ENCODE measurements around the gene KIF11.

Gene KIF11

DNA sequence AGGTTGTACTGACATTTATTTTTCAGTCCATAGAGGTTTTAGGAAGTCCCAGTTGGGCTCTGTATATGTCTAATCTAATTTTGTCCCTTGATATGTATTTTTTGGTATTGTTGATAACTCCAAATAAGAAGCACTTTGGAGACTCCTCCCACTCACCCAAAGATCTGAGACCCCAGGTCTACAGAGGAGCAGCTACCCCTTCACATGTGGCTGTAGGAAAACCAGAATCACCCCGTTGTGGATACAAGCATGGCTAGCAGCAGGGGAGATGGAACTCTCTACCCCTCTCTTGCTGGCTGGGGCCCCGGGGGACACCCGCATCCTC, 106.2 kb downstream of the KIF11 start:
- Histone ChIP-seq H3K36me3 (replicated peaks) (no peaks in the 10 kb centered on the region), H3K4me3 (ENCODE audit: low read depth, low read length) (peak overlapping the region; percentile 58), H3K27ac (no peak overlapping the region), H3K27me3 (replicated peaks) (no peaks in the 10 kb centered on the region)
- TF ChIP-seq, protein P1, sequence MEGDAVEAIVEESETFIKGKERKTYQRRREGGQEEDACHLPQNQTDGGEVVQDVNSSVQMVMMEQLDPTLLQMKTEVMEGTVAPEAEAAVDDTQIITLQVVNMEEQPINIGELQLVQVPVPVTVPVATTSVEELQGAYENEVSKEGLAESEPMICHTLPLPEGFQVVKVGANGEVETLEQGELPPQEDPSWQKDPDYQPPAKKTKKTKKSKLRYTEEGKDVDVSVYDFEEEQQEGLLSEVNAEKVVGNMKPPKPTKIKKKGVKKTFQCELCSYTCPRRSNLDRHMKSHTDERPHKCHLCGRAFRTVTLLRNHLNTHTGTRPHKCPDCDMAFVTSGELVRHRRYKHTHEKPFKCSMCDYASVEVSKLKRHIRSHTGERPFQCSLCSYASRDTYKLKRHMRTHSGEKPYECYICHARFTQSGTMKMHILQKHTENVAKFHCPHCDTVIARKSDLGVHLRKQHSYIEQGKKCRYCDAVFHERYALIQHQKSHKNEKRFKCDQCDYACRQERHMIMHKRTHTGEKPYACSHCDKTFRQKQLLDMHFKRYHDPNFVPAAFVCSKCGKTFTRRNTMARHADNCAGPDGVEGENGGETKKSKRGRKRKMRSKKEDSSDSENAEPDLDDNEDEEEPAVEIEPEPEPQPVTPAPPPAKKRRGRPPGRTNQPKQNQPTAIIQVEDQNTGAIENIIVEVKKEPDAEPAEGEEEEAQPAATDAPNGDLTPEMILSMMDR (IDR thresholded peaks at IDR 0.05; ENCODE audit: low read depth, low read length, missing control alignments), result no peak
- in situ Hi-C loops (cut with HindIII; ENCODE audit: low pct_ligation_motif_present, low sequenced_read_pairs), result no loop called here
- DNase-seq, result no peak

DNA sequence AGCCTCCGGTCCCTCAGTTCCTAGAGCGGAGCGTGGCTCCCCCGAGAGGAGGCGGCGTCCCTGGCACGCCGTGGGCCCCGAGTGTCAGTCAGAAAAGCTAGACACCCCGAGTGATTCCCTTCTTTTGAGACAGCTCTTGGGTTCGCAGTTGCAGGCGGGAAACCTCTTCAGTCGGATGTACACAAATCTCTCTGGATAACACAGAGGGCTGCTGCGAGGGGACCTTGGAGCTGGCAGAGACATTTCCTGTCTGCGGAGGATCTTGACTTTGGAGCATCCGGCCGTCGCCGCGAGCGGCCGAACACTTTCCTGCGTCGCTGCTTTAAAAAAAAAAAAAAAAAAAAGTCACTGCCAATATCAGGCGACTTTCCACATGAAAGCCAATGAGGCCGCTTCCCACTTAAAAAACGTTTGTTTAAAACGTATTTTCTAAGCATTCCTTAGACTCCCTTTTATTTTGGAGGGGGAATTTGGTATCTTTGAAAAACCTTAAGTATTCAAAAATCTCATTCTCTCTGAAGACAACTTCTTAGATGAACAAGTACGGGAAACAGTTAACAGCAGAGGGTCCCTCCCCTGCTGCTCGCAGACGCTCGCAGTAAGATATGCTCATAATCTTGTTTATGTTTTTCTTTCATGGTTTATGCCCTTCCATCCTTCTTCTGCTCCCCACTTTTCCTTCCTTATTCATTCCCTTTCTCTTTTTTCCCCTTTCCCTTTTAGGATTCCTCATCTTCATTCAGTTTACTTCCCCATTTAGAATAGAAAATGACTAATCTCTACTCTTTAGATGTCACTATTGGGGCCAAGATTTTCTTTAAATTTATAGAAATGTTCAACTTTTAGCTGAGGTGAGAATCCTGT, 106.8 kb downstream of the KIF11 start:
- in situ Hi-C loops (cut with HindIII; ENCODE audit: low pct_ligation_motif_present, low sequenced_read_pairs), result no loop called here
- TF ChIP-seq, protein P1 (IDR thresholded peaks at IDR 0.05; ENCODE audit: low read depth, low read length, missing control alignments), result no peak
- Histone ChIP-seq H3K27ac (no peak overlapping the region), H3K36me3 (replicated peaks) (no peaks in the 10 kb centered on the region), H3K4me3 (ENCODE audit: low read depth, low read length) (peak overlapping the region; percentile 58), H3K27me3 (replicated peaks) (no peaks in the 10 kb centered on the region)
- peak; percentile 14 for DNase-seq

DNA sequence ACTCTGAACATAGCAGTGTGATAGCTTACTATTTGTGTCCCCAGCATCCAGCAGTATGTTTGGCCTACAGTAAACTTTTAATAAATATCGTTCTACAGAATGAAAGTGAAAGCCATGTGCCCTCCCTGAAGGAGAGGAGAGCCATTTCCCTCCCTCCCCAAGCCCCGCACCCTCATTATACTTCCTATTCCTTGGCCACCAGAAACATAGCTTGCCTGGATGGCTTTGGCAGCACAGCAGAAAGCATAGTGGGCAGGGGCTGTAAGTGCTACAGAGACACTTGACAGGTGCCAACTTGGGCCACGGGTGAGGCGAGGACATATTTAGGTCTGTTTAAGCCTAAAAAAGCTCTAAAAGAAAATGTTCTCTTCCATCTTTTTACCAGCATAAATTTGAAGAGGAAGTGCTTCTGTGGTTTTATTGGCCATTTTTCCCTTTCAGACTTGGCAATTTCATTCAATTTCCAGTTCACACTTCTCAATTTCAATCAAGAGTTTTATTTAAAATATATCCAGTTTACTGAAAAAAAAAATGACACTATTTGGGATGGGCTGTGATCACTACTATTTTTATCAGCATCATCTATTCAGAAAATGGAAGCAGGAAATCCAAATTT, 109.5 kb downstream of the KIF11 start:
- H3K27me3 ChIP-seq (replicated peaks), result no peaks in the 10 kb centered on the region
- no peak overlapping the region for H3K27ac ChIP-seq
- no peaks in the 10 kb centered on the region for H3K36me3 ChIP-seq (replicated peaks)
- no peak for DNase-seq
- TF ChIP-seq, protein P1 (IDR thresholded peaks at IDR 0.05; ENCODE audit: low read depth, low read length, missing control alignments), result no peak
- in situ Hi-C loops (cut with HindIII; ENCODE audit: low pct_ligation_motif_present, low sequenced_read_pairs), result no loop called here
- H3K4me3 ChIP-seq (ENCODE audit: low read depth, low read length), result no peak overlapping the region

All from brain microvascular endothelial cell (primary cell).